SH-SY5Y (cell line): ENCODE results near the gene OR4N5.

Experiments
- GATA2 ChIP-seq: IDR thresholded peaks from 2 replicates; pipeline ENCODE4 v1.6.1; 2011; ENCODE audit warnings: mild to moderate bottlenecking, low read depth, low read length
- GATA3 ChIP-seq: IDR thresholded peaks from 2 replicates; pipeline ENCODE4 v1.6.1; 2011; ENCODE audit warnings: low read depth, mild to moderate bottlenecking, low read length, moderate library complexity

DNA sequence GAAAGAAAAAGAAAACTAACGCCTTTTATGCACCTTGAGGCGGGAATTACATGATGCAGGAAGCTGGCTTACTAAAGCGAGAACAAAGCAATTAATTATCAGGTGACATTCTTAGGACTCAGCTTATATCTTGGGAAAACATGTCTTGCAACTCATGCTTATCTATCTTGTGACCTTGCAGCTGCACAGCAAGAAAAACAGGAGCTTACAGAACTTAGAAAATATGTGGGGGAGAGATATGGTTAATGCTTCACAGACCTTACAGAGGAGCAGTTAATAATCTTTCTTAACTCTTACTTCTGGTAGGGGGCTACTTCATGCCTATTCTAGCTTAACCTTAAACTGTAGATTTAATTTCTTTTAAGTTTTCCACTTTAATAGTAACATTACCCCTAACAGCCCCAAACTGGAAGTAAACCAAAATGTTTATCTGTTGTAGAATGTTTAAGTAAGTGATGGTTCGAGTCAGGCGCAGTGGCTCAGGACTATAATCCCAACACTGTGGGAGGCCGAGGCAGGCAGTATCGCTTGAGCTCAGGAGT, 38.9 kb downstream of the OR4N5 start:
- no peak for TF ChIP-seq GATA2
- TF ChIP-seq GATA3: no peak
